Heart left ventricle (tissue), 16 donors: ENCODE data around the gene CRYGN. TPM values are rescaled to one million over a fixed set of nuclear protein-coding genes. Genes with fewer than 3 reads are reported as not detected.

Source experiments
- ATAC-seq, 4 donors: fragments of 200-7000 bp; cut with Tn5 transposase; one replicate each; pipeline ENCODE4 v1.9.1; 2020 to 2022; ENCODE audit warnings: moderate library complexity in 4 of 4, mild to moderate bottlenecking in 3 of 4, moderate number of reproducible peaks in 1 of 4
- DNase-seq, 5 donors: peaks; one replicate each; pipeline ENCODE4 v3.0.0-alpha.2; 2020
- H3K27ac ChIP-seq, 12 donors: fragments of 200-600 bp; sonication (generic) in 4 of 12; one replicate each; pipeline versions ENCODE4 v1.5.0 to v1.8.0; 2016 to 2022; ENCODE audit warnings: mild to moderate bottlenecking in 2 of 12
- H3K27me3 ChIP-seq, 9 donors: fragments of 200-600 bp; sonication (generic) in 2 of 9; one replicate each; pipeline versions ENCODE4 v1.5.1 to v1.8.0; 2016 to 2022; ENCODE audit warnings: mild to moderate bottlenecking in 3 of 9
- H3K36me3 ChIP-seq, 9 donors: fragments of 200-600 bp; sonication (generic) in 2 of 9; one replicate each; pipeline versions ENCODE4 v1.5.0 to v1.8.0; 2018 to 2022; ENCODE audit warnings: mild to moderate bottlenecking in 2 of 9
- H3K4me1 ChIP-seq, 12 donors: fragments of 200-600 bp; sonication (generic) in 4 of 12; one replicate each; pipeline versions ENCODE4 v1.5.0 to v1.8.0; 2016 to 2022; ENCODE audit warnings: mild to moderate bottlenecking in 3 of 12
- H3K4me3 ChIP-seq, 12 donors: fragments of 200-600 bp; sonication (generic) in 4 of 12; one replicate each; pipeline versions ENCODE4 v1.5.0 to v1.8.0; 2017 to 2022; ENCODE audit warnings: mild to moderate bottlenecking in 9 of 12, moderate library complexity in 4 of 12
- H3K9me3 ChIP-seq, 12 donors: fragments of 200-600 bp; sonication (generic) in 4 of 12; one replicate each; pipeline versions ENCODE4 v1.5.0 to v1.8.0; 2016 to 2022; ENCODE audit warnings: mild to moderate bottlenecking in 1 of 12
- CTCF ChIP-seq, 12 donors: fragments of 200-600 bp; sonication (generic) in 4 of 12; IDR thresholded peaks; one replicate each; pipeline versions ENCODE4 v1.5.0 to v1.8.0; 2018 to 2022; ENCODE audit warnings: antibody characterized with exemption in 12 of 12, mild to moderate bottlenecking in 5 of 12
- POLR2A ChIP-seq, 2 donors: fragments of 450-650 bp; IDR thresholded peaks; one replicate each; pipeline ENCODE4 v1.6.1; 2017; ENCODE audit warnings: antibody characterized with exemption in 2 of 2, mild to moderate bottlenecking in 2 of 2, moderate library complexity in 2 of 2
- WGBS, 4 donors: extraction: QIAGEN DNeasy Blood & Tissue Kit in 2 of 4; methylation state at CpG; one replicate each; pipeline versions ENCODE4 v1.1.5 to v1.1.7; 2013 to 2018; 5-methylcytosine and 5-hydroxymethylcytosine counted together
- intact Hi-C, 10 donors: fragments of 100-400 bp; cut with DNase I; formaldehyde crosslinking; loops; one replicate each; pipeline versions ENCODE4 v1.11.1 to v1.14.2; 2022
- microRNA-seq, 4 donors: library from miRNA; unstranded; fragments of <30 nt; microRNA quantifications; one replicate each; pipeline versions ENCODE4 to v1.2.0, GENCODE V29; 2017 to 2020
- polyA plus RNA-seq, 2 donors: library from polyadenylated mRNA; stranded (reverse); fragments of 200-250 nt; gene quantifications; one replicate each; pipeline ENCODE4 v1.2.3, GENCODE V29; 2013
- total RNA-seq, 9 donors: library from RNA; depleted of rRNA in 2 of 9; stranded (reverse); fragments of >200 nt in 2 of 9; fragmentation: NEBNext Ultra II Directional in 3 of 9; extraction: Animal tissue kit (Norgen Biotek cat#: 25700) in 3 of 9; gene quantifications; one replicate each; pipeline versions ENCODE4 v1.1.0 to v1.2.4, GENCODE V29; 2016 to 2023
- donor health status: ischemic (EF 13 %, LVEDD 7.1; RV severe dilation, severe dysfunction).
- donor health status: healthy with polysubstance abuse.
- donor health status: DM: no; HTN: yes; CAD: no.
- donor health status: DM: no; HTN: no; CAD: no.
- donor health status: ischemic (EF 25% LVEDD 6.9; RV normal size, moderate dysfunction).
- donor health status: ischemic (EF 25% LVEDD 5.7; RV mildly dilated, moderate dysfunction).
- donor health status: healthy.
- donor health status: DM: yes; HTN: yes; CAD: no.
- donor health status: ischemic (EF 35%, LVEDD 5.7; RV mildly dilated, moderate dysfunction).
- donor health status: nonischemic (EF 11% LVEDD 7.7; RV severe dilation, severe dysfunction).
- donor health status: DM: yes; HTN: yes; CAD: no.
- donor health status: PGD.
- donor health status: ischemic (EF 29% LVEDD 5.4; RV normal size, mild dysfunction).
- donor health status: nonischemic (EF 23%, LVEDD 6.1; RV moderate dilation, normal function).

CRYGN gene
- total and polyA plus RNA-seq, 11 donors = 0.50 to 0.52 TPM; not detected in 9

GRCh38 chr7:151379534-151380198 is 60.3 kb downstream of the CRYGN start:
- Histone ChIP-seq H3K27ac (no peak overlapping the region), H3K4me3 (no peak overlapping the region), H3K9me3 (no peaks in the 10 kb centered on the region), H3K4me1 (peaks cover 0 to 21% (median 13%) of the 10 kb centered on the region in 12 donors), H3K27me3 (peaks cover 6 to 36% (median 19%) of the 10 kb centered on the region in 9 donors), H3K36me3 (peaks cover 0 to 43% (median 38%) of the 10 kb centered on the region in 9 donors)
- TF ChIP-seq POLR2A (IDR thresholded peaks at IDR 0.05) = no peak
- no peak for TF ChIP-seq CTCF (IDR thresholded peaks at IDR 0.05)
- ATAC-seq (peak in 1 of 4 donors; percentile 11), DNase-seq (peak in 1 of 5 donors; percentile 57)
- intact Hi-C loops = loop anchor here in 3 of 10 donors (5.0 to 10.0 kb wide), 3 partner anchors 38 to 375 kb away; no protein-coding TSS in a partner anchor
- 88 to 92% (median 89%) methylated on average over 11 to 25 of the region's 25 CpGs for WGBS, 4 donors

- Histone ChIP-seq H3K4me1 (peaks cover 0 to 21% (median 13%) of the 10 kb centered on the region in 12 donors), H3K4me3 (no peak overlapping the region), H3K27me3 (peaks cover 6 to 33% (median 19%) of the 10 kb centered on the region in 9 donors), H3K9me3 (no peaks in the 10 kb centered on the region), H3K27ac (no peak overlapping the region), H3K36me3 (peaks cover 0 to 48% (median 43%) of the 10 kb centered on the region in 9 donors)
- intact Hi-C loops = loop anchor here in 1 of 10 donors (10.0 kb wide), 1 partner anchor 376 kb away; no protein-coding TSS in a partner anchor
- WGBS, 4 donors = 87 to 95% (median 94%) methylated on average over 6 of the region's 6 CpGs
- no peak for ATAC-seq
- TF ChIP-seq POLR2A (IDR thresholded peaks at IDR 0.05) = no peak
- no peak for TF ChIP-seq CTCF (IDR thresholded peaks at IDR 0.05)
- no peak for DNase-seq
Measured at GRCh38 chr7:151379193-151379520, 60.8 kb downstream of the CRYGN start.

Small RNAs within 50 kb of the gene (microRNA-seq; reads per million reads assigned to microRNA genes)
- gene MIR3907 = 0 reads per million in 4 donors

Other genes starting within 250 kb of the CRYGN start
- gene H2BK1, start 229.7 kb downstream of the CRYGN start, total RNA-seq = not detected
- gene H2BK1, start 229.7 kb downstream of the CRYGN start, polyA plus RNA-seq = not detected
- 10 to 100 TPM; 23.7 to 48.8 (median 33.0) TPM for gene ABCF2, start 212.9 kb downstream of the CRYGN start, total RNA-seq
- 10 to 100 TPM; 15.9 to 58.4 TPM for gene ABCF2, start 212.9 kb downstream of the CRYGN start, polyA plus RNA-seq
- gene CHPF2, start 207.7 kb downstream of the CRYGN start, total RNA-seq = 10 to 100 TPM; 16.6 to 31.9 (median 18.3) TPM
- gene CHPF2, start 207.7 kb downstream of the CRYGN start, polyA plus RNA-seq = 10 to 100 TPM; 11.4 to 26.4 TPM
- 100 to 1,000 TPM in 2 of 9 donors, 10 to 100 TPM in 7; 59.7 to 108 (median 92.2) TPM for gene SMARCD3, start 191.4 kb downstream of the CRYGN start, total RNA-seq
- 100 to 1,000 TPM in 1 of 2 donors, 10 to 100 TPM in 1; 61.1 to 100 TPM for gene SMARCD3, start 191.4 kb downstream of the CRYGN start, polyA plus RNA-seq
- gene NUB1, start 98.3 kb downstream of the CRYGN start, total RNA-seq = 10 to 100 TPM; 37.2 to 56.3 (median 42.6) TPM
- gene NUB1, start 98.3 kb downstream of the CRYGN start, polyA plus RNA-seq = 10 to 100 TPM; 22.6 to 34.7 TPM
- gene WDR86, start 30.1 kb downstream of the CRYGN start, total RNA-seq = 1 to 10 TPM in 2 of 9 donors, under 1 TPM in 4, not detected in 3; 0.37 to 1.7 (median 0.52) TPM
- gene WDR86, start 30.1 kb downstream of the CRYGN start, polyA plus RNA-seq = not detected
- 100 to 1,000 TPM in 6 of 9 donors, 10 to 100 TPM in 3; 81.4 to 155 (median 106) TPM for gene RHEB, start 79.8 kb upstream of the CRYGN start, total RNA-seq
- 100 to 1,000 TPM in 1 of 2 donors, 10 to 100 TPM in 1; 90.1 to 153 TPM for gene RHEB, start 79.8 kb upstream of the CRYGN start, polyA plus RNA-seq